HG03520 (cell line): ENCODE data around the gene SLC35E1.

ENCODE experiments used
- ATAC-seq: cut with Tn5 transposase; IDR thresholded peaks from one replicate; pipeline ENCODE4 v1.9.1; 2021; ENCODE audit warnings: mild to moderate bottlenecking, moderate library complexity; ENCODE audit not compliant: unreplicated experiment

SLC35E1 gene

DNA sequence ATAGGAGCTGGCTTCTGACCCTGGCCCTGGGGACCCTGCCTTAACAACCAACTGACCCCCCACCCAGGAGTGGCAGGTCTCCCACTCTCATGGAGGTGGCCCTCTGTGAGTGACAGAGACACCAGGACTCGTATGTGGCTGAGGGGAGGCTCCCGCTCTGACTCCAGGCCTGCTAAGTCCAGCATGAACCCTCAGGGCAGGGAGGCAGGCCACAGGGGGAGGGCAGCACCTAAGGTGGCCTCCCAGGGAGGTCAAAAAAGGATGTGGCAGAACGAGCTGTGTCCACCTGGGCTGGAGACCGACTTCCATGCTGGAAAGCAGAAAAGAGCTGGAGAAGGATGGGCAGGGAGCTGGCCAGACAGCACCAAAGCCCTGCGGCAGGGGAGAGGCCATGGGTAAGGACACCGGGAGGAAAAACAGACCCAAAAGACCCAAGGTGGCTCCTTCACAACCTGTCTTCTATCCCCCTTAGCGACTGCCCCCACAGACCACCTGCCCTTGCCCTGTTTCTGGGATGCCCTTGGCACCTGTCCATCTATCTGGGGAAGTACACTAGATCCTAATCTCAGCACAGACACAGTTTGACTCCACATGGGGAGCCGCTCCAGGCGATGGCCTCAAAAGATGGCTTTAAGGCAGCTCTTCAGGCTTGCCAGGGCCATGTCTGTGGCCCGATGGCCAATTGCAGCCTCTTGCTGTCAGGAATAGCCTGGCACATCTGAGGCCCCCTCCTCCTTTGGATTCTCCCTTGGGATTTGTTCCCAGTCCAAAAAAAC, 10.5 kb upstream of the SLC35E1 start:
- no peak for ATAC-seq

DNA sequence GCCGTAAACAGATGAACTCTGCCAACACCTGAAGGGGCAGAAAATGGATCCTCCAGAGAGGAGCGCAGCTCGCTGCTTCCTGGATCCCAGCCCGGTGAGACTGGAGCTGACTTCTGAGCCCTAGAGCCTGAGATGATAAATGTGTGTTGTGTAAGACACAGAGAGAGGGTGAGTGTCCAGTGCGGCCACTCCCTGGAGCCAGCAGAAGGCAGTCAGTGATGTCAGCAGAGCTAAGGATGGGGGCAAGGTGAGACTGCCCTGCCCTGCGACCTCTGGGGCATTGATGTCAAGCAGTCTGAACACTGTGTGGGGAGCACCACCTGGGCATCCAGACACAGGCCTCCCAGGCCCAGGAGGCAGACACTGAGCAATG, 9.7 kb upstream of the SLC35E1 start:
- no peak for ATAC-seq

DNA sequence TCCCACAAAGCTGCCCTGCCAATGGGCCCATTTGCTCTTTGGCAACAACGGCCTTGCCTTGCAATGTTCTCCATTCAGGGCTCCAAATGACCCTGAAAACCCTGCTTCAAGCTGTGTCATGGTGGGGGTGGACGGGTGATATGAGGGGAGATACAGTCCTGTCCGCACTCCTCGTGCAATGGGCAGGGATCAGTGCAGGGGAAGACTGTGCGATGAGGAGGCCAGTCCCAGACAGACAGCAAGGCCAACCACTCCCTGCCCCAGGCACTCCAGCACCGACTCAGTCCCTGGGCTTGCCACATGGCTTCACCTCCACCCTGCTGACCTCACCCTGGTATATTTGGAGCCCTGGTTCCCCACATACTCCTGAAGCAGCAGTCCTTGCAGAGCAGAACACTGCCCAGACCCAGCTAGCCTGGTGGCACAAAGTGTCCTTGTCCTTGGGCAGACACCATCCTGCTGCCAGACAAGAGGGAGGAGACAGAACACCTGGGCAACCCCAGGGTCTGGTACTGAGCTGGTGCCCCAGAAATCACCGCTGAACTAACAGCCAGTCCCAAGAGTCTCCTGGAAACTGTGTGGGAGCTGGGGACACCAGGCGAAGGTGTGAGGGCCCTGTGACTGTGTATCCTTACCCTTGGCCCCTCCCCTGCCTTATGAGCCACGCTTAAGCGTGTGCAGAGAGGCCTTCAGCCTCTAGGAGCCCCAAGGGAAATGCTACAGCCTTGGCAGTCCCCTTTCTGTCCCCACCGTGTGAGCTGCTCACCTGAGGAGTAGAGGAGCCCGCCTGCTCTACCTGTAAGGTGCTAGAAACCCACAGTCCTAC, 9.1 kb upstream of the SLC35E1 start:
- no peak for ATAC-seq

- no peak for ATAC-seq
Measured at GRCh38 chr19:16579381-16579780, 7.2 kb upstream of the SLC35E1 start.

- no peak for ATAC-seq
Measured at GRCh38 chr19:16577531-16577985, 5.3 kb upstream of the SLC35E1 start.

DNA sequence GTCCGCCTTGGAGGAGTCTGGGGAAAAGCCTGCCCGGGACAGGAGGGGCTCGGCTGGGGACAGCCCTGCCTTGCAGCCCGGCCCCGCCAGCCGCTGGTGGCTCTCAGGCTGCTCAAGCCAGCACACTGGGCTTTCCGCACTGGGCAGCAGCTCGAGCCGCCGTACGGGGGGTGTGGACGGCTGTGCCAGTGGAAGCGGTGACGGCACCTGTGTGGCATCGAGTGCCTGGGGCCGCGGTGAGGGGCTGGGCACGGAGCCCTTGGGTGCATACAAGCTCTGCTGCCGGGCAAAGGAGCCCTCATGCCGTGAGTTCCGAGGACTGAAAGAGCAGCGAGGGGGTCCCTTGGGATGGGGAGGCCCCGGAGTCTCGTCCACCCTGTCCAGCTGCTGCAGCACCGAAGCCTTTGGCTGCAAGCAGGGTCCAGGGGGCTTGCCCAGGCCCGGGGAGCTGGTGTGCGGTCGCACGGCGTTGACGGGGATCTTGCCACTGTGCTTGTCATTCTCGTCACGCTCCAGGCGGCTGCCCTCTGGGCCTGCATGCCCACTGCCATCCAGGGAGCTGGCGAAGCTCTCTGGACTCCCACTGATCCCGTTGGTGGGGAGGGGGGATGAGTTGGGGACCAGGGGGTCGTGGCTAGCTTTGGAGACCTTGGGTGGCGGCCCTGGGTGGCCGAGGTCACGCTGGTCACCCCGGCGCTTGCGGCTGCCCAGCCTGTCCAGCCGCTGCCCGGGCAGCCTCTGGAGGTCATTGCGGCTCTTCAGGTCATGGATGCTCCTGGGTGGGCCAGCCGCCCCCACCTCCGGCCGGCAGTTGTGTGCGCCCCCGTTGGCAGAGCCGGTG, 4.7 kb upstream of the SLC35E1 start:
- no peak for ATAC-seq

DNA sequence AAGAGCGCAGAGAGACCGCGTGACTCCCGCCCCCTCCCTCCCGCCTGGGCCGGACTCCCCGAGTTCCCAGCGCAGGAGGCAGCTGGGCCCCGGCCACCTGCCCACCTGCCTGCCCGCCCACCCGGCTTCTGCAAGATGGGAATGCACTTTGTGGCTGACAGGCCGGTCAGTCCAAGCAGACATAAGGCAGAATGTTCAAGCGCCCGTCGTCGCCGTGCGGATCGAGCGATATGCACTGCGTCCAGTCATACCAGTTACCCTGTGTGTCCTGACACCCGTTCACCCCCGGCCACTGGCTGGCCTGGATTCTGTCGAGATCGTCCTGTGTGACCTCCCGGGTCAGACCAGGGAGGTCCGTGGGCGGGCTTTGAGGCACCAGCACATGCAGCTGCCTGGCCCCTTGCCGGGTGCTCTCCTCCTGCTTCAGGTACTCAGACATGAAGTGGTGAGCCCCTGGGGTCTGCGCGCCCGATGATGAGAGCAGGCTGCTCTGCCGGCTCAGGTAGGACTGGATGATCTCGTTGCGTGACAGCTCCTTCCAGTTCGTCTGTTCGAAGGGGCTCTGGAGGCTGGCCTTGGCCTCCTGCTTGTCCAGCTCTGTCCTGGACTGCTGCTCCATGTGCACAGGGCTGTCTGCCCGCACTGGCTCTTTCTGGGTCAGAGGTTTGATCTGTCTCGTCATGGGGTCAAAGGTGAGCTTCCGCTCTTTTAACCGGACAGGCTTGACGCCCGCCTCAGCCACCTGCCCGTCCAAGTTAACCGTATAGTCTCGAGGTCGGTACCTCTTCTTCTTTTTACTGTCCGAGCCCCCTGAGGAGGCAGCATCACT, 3.9 kb upstream of the SLC35E1 start:
- ATAC-seq = no peak

GRCh38 chr19:16575282-16575681, 3.1 kb upstream of the SLC35E1 start:
- ATAC-seq = no peak

DNA sequence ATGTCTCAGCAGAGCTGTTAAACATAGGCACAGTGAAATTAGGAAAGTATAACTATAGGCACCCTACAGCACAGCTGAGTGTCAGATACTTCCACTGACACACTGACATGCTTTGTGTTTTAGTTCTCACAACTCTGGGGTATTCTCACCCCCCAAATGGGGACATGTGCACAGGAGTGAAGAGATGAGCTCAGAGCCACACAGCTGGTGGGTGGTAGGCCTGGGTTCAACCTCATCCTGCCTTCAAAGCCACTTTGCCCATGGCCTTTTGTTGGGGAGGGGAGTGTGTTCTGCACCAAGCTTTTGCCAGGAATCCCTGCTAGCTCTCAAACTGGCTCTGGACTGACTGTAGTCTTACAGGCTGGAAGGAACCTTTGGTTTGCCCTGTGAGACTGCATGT, 1.7 kb upstream of the SLC35E1 start:
- no peak for ATAC-seq

GRCh38 chr19:16573296-16573695, 1.1 kb upstream of the SLC35E1 start:
- no peak for ATAC-seq

DNA sequence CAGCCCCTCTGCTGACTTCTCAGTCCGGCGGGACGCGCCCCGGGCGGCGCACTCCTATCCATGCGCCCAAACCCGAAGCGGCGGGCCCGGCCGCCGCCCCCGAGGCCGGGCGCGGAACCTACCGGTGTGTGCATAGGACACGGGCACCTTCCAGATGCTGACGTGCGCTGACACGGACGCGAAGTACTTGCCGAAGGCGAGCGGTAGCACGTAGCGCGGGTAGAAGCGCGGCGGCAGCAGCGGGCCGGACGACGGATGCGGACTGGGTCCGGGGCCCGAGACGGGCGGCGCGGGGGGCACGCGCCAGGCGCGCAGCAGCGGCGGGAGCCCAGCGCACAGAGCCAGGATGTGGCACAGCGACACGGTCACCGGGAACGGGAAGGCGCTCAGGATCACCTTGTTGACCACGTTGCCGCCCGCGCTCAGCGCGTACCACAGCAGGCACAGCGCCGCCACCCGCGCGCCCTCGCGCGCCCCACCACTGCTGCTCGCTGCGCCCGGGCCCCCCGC, 338 bp downstream of the SLC35E1 start:
- ATAC-seq = peak; percentile 30

DNA sequence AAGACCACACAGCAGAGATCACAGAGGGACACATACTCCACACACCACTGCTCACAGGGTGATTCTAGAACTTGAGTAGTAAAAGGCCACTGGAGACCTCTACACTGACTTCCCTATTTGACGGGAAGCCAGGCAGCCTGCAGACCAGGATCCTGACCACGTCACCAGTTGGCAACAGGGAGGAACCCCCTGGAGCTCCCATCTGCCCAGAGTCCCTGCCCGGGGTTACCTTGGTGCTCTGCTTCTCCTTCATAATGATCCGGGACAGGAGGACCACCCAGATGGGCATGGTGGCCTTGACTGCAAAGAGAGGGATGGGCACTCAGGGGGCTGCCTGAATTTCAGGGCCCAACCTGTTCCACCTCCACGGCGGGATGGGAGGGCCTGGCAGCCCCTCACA, 932 bp downstream of the SLC35E1 start:
- ATAC-seq = no peak

DNA sequence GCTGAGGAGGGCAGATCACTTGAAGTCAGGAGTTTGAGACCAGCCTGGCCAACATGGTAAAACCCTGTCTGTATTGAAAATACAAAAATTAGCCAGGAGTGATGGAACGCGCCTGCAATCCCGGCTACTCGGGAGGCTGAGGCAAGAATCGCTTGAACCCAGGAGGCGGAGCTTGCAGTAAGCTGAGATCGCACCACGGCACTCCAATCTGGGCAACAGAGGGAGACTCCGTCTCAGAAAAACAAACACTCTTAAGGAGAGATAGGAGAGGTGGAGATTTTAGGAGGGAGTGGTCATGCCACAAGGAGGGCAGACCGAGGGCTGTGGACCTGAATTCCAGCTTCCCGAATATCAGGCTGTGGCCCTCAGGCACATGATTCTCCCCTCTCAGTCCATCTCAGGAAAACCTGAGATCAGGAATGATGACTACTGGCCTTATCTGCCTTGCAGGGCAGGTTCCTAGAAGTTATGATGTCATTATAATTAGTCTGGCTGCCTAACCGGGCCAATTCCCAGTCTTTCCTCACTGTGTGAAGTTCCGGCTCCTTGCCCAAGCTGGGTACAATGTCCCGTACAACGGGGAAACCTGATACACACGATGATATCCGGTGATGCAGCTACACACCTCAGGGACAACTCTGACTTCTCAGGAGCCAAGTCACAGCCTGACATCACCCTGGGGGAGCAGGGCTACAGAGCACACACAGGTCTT, 2.5 kb downstream of the SLC35E1 start:
- ATAC-seq = no peak

DNA sequence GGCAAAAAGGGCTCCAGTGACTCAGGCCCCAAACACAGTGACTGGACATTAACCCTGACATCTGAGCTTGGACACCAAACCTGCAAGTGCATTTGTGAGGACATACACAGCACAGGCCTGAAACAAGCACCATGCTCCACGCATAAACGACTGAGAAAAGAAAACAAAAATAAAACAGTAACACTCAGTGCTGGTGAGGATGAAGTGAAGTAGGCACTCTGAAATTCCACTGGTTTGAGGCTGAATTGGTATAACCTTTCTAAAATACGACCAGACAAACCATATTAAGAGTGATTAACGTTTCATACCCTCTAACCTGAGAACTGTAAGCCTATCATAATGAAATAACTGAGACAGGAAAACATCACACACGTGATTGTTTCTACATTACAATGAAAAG, 5.5 kb downstream of the SLC35E1 start:
- ATAC-seq = no peak

DNA sequence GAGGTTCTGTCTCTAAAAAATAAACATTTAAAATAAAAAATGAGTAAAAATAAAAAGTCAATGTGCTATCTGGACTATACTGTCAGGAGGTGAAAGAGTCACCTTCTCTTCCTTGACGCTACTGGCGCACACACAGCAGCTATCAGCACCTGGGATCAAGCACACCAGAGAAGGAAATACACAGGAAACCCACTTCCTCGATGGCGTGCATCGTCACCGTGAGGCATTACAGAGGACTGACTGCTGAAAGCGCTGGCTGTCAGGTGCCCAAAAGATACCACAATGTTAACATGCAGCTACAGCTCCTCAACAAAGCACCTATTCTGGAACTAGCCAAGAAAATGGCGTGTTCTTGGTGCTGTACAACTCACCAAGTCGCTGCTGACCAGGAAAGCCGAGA, 6.1 kb downstream of the SLC35E1 start:
- no peak for ATAC-seq

DNA sequence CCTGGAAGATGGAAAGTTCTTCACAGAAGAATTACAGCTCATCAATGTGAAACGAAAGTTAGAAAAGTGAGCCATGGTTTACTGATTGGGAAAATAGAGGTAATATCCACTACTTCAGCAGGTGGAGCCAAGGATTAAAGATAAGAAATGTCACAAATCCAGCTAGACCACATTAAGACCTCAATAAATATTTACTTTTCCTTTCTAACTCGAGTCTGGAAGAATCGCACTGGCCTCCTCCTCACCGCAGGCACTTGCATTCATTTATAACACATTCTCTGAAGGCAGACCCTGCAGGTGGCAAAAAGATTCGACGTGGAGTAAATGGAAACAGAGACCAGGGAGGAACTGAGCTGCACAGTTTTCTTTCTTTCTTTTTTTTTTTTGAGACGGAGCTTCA, 7.4 kb downstream of the SLC35E1 start:
- ATAC-seq = no peak

DNA sequence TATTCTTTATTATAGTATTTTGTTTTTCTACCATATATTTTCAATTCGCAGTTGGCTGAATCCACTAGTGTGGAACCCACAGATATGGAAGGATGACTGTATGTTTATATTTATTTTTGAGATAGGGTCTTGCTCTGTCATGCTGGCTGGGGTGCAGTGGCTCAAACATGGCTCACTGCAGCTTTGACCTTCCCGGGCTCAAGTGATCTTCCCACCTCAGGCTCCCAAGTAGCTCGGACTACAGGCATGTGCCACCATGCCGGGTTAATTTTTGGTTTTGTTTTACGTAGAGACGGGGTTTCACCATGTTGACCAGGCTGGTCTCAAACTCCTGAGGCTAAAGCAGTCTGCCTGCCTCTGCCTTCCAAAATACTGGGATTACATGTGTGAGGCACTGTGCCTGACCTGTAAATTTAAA, 9.6 kb downstream of the SLC35E1 start:
- no peak for ATAC-seq

- ATAC-seq = no peak
Measured at GRCh38 chr19:16561382-16561781, 10.8 kb downstream of the SLC35E1 start.

DNA sequence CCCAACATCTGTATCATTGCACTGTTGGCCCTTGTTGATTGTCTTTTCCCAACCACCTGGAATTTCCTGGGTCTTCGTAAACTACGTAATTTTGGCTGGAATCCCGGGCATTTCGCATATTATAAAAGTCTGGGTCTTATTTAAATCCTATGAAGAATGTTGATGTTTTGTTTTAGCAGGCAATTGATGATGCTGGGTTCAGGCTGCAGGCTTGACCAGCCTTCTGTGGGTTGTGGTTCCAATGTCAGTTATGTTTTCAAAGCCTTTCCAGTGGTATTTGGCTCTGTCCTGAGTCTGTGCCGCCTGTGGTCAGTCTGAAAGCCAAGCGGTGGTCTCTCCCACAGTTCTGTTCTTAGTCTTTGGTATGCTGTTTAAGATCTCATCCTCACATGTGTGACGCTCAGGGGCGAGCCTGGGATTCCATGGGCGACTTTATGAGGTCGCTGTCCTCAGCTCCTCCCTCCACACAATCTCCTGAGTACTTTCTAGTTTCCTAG, 12.4 kb downstream of the SLC35E1 start:
- ATAC-seq = no peak
